K562 (cell line): ENCODE data around the gene NEB. TPM values are rescaled to one million over a fixed set of nuclear protein-coding genes. Genes with fewer than 3 reads are reported as not detected.

ENCODE experiments used
- GABPA ChIP-seq: fragments of 200-800 bp; sonication (Bioruptor generic); conservative IDR thresholded peaks from 2 replicates; pipeline ENCODE4 v1.6.1; 2016; ENCODE audit warnings: low read depth, missing genetic modification characterization, missing compliant biosample characterization
- HMBOX1 ChIP-seq: sonication (generic); IDR thresholded peaks from 2 replicates; pipeline ENCODE4 v1.6.1; 2016
- ZNF133 ChIP-seq: fragments of 250-450 bp; sonication (Bioruptor Pico); IDR thresholded peaks from 2 replicates; pipeline ENCODE4 v1.4.0; 2020; ENCODE audit warnings: mild to moderate bottlenecking
- polyA plus RNA-seq, 8 experiments: library from polyadenylated mRNA; depleted of rRNA in 4 of 8; stranded (reverse) in 5 of 8; unstranded in 3 of 8; fragments of >200 nt; fragmentation: Nextera tagmentation in 2 of 8; fragmentation: Illumina TruSeq in 1 of 8; extraction: Ambion mirVana in 2 of 8; extraction: Trizol in 1 of 8; gene quantifications; 2 replicates each; pipeline versions ENCODE4 v1.2.1 to v1.2.3, GENCODE V29; 2011 to 2014; ENCODE audit warnings: inconsistent platforms in 1 of 8, missing spikeins in 1 of 8
- total RNA-seq, 7 experiments: library from RNA; depleted of rRNA in 6 of 7; stranded (reverse); fragments of >200 nt in 6 of 7; fragmentation: Illumina TruSeq in 2 of 7; extraction: Trizol in 2 of 7; gene quantifications; 2 replicates each; pipeline versions ENCODE4 v1.2.1 to v1.2.3, GENCODE V29; 2011 to 2021; ENCODE audit warnings: low replicate concordance in 1 of 7
- TF ChIP-seq, protein P1 (sequence below): fragments of 250-450 bp; sonication (Bioruptor Pico); IDR thresholded peaks from 2 replicates; pipeline ENCODE4 v1.4.0; 2020

NEB gene
- total and polyA plus RNA-seq, 9 of the 15 experiments (the other 6 are each of a cell fraction or from before 2014, with no cell fraction given): 1.7 to 3.8 (median 2.9) TPM

DNA sequence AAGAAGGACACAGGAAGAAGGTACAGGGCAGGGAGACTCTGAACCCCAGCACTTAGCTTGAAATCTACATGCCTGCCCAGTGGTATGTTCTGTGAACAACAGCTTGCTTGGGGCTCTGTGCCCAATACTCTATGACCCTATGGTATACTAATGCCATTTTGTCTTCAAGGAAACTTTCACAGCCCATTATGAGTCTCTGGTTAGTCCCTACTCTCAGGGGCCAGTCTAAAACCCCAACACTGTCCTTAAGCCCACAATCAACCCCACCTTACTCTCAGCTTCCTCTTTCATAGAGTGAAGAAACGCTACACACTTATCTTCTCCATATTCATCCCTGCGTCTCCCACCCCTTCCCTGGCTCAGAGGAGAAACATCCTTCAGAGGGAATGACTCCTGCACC lies 16.0 kb downstream of the NEB start (continued):
- TF ChIP-seq, protein P1, sequence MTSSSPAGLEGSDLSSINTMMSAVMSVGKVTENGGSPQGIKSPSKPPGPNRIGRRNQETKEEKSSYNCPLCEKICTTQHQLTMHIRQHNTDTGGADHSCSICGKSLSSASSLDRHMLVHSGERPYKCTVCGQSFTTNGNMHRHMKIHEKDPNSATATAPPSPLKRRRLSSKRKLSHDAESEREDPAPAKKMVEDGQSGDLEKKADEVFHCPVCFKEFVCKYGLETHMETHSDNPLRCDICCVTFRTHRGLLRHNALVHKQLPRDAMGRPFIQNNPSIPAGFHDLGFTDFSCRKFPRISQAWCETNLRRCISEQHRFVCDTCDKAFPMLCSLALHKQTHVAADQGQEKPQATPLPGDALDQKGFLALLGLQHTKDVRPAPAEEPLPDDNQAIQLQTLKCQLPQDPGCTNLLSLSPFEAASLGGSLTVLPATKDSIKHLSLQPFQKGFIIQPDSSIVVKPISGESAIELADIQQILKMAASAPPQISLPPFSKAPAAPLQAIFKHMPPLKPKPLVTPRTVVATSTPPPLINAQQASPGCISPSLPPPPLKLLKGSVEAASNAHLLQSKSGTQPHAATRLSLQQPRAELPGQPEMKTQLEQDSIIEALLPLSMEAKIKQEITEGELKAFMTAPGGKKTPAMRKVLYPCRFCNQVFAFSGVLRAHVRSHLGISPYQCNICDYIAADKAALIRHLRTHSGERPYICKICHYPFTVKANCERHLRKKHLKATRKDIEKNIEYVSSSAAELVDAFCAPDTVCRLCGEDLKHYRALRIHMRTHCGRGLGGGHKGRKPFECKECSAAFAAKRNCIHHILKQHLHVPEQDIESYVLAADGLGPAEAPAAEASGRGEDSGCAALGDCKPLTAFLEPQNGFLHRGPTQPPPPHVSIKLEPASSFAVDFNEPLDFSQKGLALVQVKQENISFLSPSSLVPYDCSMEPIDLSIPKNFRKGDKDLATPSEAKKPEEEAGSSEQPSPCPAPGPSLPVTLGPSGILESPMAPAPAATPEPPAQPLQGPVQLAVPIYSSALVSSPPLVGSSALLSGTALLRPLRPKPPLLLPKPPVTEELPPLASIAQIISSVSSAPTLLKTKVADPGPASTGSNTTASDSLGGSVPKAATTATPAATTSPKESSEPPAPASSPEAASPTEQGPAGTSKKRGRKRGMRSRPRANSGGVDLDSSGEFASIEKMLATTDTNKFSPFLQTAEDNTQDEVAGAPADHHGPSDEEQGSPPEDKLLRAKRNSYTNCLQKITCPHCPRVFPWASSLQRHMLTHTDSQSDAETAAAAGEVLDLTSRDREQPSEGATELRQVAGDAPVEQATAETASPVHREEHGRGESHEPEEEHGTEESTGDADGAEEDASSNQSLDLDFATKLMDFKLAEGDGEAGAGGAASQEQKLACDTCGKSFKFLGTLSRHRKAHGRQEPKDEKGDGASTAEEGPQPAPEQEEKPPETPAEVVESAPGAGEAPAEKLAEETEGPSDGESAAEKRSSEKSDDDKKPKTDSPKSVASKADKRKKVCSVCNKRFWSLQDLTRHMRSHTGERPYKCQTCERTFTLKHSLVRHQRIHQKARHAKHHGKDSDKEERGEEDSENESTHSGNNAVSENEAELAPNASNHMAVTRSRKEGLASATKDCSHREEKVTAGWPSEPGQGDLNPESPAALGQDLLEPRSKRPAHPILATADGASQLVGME: no peak
- TF ChIP-seq HMBOX1 (no peak), GABPA (tag) (no peak), ZNF133 (CRISPR knock-in tag) (no peak)
